HepG2 (cell line): Measurements from ENCODE around the gene RDM1. TPM values are rescaled to one million over a fixed set of nuclear protein-coding genes. Genes with fewer than 3 reads are reported as not detected.

Source experiments
- CCAR2 ChIP-seq: fragments of 200-400 bp; formaldehyde crosslinking; optimal IDR thresholded peaks from 2 replicates; pipeline ENCODE3; 2018; ENCODE audit warnings: low read depth, mild to moderate bottlenecking, low read length, moderate library complexity
- CREM ChIP-seq, 2 experiments: sonication (generic) in 1 of 2; formaldehyde crosslinking in 1 of 2; IDR thresholded peaks; 2 replicates each; pipeline versions ENCODE4 v1.4.0 to v1.6.1; 2016 to 2020; ENCODE audit warnings: antibody characterized with exemption in 1 of 2, mild to moderate bottlenecking in 1 of 2, missing genetic modification reagents in 1 of 2
- HNRNPLL ChIP-seq: fragments of 200-400 bp; formaldehyde crosslinking; IDR thresholded peaks from 2 replicates; pipeline ENCODE4 v1.6.1; 2017; ENCODE audit warnings: mild to moderate bottlenecking, low read depth, low read length; ENCODE audit not compliant: poor library complexity, severe bottlenecking
- KDM2A ChIP-seq: sonication (generic); formaldehyde crosslinking; IDR thresholded peaks from 2 replicates; pipeline ENCODE4 v1.4.0; 2020; ENCODE audit warnings: low read depth, missing genetic modification reagents, borderline replicate concordance
- KDM5B ChIP-seq: sonication (generic); formaldehyde crosslinking; IDR thresholded peaks from 2 replicates; pipeline ENCODE4 v1.4.0; 2020; ENCODE audit warnings: missing genetic modification reagents, mild to moderate bottlenecking, borderline replicate concordance
- MAFK ChIP-seq, 2 experiments: IDR thresholded peaks in 1 of 2; conservative IDR thresholded peaks in 1 of 2; 2 replicates each; pipeline ENCODE4 v1.6.1; 2011; ENCODE audit warnings: improper control_type of control experiment in 2 of 2, low read length in 2 of 2
- MED8 ChIP-seq: sonication (generic); formaldehyde crosslinking; IDR thresholded peaks from 2 replicates; pipeline ENCODE4 v1.8.1; 2023; ENCODE audit warnings: mild to moderate bottlenecking, missing genetic modification reagents; ENCODE audit not compliant: insufficient replicate concordance
- RAD21 ChIP-seq: fragments of 450-650 bp; formaldehyde crosslinking; IDR thresholded peaks from 2 replicates; pipeline ENCODE4 v1.5.0; 2020; ENCODE audit warnings: mild to moderate bottlenecking
- SP2 ChIP-seq: sonication (generic); formaldehyde crosslinking; IDR thresholded peaks from 2 replicates; pipeline ENCODE4 v1.5.1; 2020; ENCODE audit warnings: mild to moderate bottlenecking, missing genetic modification reagents
- STAG1 ChIP-seq: sonication (generic); formaldehyde crosslinking; IDR thresholded peaks from 2 replicates; pipeline ENCODE4 v1.4.0; 2020; ENCODE audit warnings: missing genetic modification reagents
- ZFP62 ChIP-seq: sonication (generic); formaldehyde crosslinking; IDR thresholded peaks from 2 replicates; pipeline ENCODE4 v1.4.0; 2020; ENCODE audit warnings: missing genetic modification reagents
- ZKSCAN8 ChIP-seq: IDR thresholded peaks from 2 replicates; pipeline ENCODE4 v1.6.1; 2016; ENCODE audit warnings: borderline replicate concordance, missing genetic modification reagents, missing compliant biosample characterization
- ZNF205 ChIP-seq: IDR thresholded peaks from 2 replicates; pipeline ENCODE4 v1.6.1; 2018; ENCODE audit warnings: missing biosample characterization, missing genetic modification reagents
- ZNF672 ChIP-seq: sonication (generic); formaldehyde crosslinking; IDR thresholded peaks from 2 replicates; pipeline ENCODE4 v1.8.1; 2022; ENCODE audit warnings: missing genetic modification reagents
- ZNF709 ChIP-seq: sonication (generic); formaldehyde crosslinking; IDR thresholded peaks from 2 replicates; pipeline ENCODE4 v1.5.0; 2020; ENCODE audit warnings: mild to moderate bottlenecking, missing genetic modification reagents
- ZNF839 ChIP-seq: sonication (generic); formaldehyde crosslinking; IDR thresholded peaks from 2 replicates; pipeline ENCODE4 v1.4.0; 2020; ENCODE audit warnings: missing genetic modification reagents, mild to moderate bottlenecking, borderline replicate concordance
- polyA plus RNA-seq, 8 experiments: library from polyadenylated mRNA; depleted of rRNA in 3 of 8; stranded (reverse) in 7 of 8; unstranded in 1 of 8; fragments of >200 nt; fragmentation: Illumina TruSeq in 4 of 8; extraction: Trizol in 4 of 8; gene quantifications; 2 replicates each; pipeline versions ENCODE4 v1.2.1 to v1.2.3, GENCODE V29; 2011 to 2016; ENCODE audit warnings: low read depth in 4 of 8, missing spikeins in 1 of 8, mixed read lengths in 1 of 8; ENCODE audit not compliant: insufficient read depth in 1 of 8
- total RNA-seq, 5 experiments: library from RNA; depleted of rRNA; stranded (reverse); fragments of >200 nt; fragmentation: Illumina TruSeq; extraction: Trizol; gene quantifications; 2 replicates each; pipeline ENCODE4 v1.2.3, GENCODE V29; 2016; ENCODE audit warnings: low read depth in 1 of 5
- TF ChIP-seq, protein P1 (sequence below): sonication (generic); formaldehyde crosslinking; IDR thresholded peaks from 2 replicates; pipeline ENCODE4 v1.8.0; 2022; ENCODE audit warnings: mild to moderate bottlenecking, missing genetic modification reagents
- TF ChIP-seq, protein P2 (sequence below): IDR thresholded peaks from 2 replicates; pipeline ENCODE4 v1.6.1; 2012; ENCODE audit warnings: low read depth, low read length, improper control_type of control experiment
- TF ChIP-seq, protein P3 (sequence below): sonication (generic); formaldehyde crosslinking; IDR thresholded peaks from 2 replicates; pipeline ENCODE4 v1.5.0; 2020; ENCODE audit warnings: mild to moderate bottlenecking, missing genetic modification reagents, moderate library complexity
- TF ChIP-seq, protein P4 (sequence below): IDR thresholded peaks from 2 replicates; pipeline ENCODE4 v1.6.1; 2016; ENCODE audit warnings: missing compliant biosample characterization, missing genetic modification reagents, borderline replicate concordance

The RDM1 gene
- total and polyA plus RNA-seq, 2 of the 13 experiments (the other 11 are each of a cell fraction or from before 2014, with no cell fraction given), result 0.28 to 0.40 TPM

DNA sequence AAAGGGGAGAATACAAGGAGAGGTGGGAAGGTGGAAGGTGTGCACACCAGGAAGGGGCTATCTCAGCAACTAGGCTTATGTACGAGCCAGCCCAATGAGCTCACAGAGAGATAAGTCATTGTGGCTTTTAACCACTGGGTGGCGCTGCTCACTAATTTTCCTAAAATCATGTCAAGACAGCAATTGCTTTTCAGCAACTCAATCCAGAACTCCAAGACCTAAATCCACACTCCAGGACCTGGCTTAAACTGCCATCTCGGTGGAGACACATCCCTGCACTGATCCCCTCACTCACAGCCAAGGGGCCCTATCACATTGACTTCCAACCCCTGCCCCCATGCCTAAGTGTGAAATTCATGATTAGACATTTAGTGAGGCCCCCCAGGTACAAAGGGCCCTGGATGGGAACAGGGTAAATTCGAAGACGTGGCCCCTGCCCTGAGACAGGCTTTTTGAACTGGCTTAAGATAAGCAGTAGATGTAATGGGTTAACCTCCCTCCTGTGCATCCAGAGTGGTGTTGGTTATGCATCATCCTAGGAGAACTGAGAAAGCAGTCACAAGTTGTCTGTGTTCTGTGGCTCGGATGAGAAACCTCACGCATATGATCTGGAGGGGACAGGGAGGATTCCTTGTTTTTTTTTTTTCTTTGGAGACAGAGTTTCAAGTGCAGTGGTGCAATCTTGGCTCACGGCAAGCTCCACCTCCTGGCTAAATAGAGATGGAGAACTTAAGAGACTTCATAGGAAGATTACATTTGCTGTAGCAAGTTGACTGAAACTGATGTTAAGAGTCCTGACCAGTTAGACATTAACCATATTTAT lies 39.2 kb upstream of the RDM1 start (continued):
- TF ChIP-seq ZNF205 (CRISPR knock-in tag), result 0 out of 2 replicates have a peak, but pooled peaks have one; percentile 39
- TF ChIP-seq KDM2A (CRISPR knock-in tag), result peak; percentile 41; the same call in 1 of the 2 replicates
- 0 out of 4 replicates have a peak, but pooled peaks of 1 of the 2 experiments have one; percentile 9 for TF ChIP-seq MAFK (conservative IDR thresholded peaks at IDR 0.05 in 1 of 2, IDR thresholded peaks at IDR 0.05 in 1 of 2; ENCODE audit: low read length in 2 of 2)
- no peak for TF ChIP-seq ZFP62 (CRISPR knock-in tag)
- TF ChIP-seq STAG1 (CRISPR knock-in tag), result peak; percentile 97
- TF ChIP-seq, protein P1, sequence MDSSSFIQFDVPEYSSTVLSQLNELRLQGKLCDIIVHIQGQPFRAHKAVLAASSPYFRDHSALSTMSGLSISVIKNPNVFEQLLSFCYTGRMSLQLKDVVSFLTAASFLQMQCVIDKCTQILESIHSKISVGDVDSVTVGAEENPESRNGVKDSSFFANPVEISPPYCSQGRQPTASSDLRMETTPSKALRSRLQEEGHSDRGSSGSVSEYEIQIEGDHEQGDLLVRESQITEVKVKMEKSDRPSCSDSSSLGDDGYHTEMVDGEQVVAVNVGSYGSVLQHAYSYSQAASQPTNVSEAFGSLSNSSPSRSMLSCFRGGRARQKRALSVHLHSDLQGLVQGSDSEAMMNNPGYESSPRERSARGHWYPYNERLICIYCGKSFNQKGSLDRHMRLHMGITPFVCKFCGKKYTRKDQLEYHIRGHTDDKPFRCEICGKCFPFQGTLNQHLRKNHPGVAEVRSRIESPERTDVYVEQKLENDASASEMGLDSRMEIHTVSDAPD (CRISPR knock-in tag), result no peak
- no peak for TF ChIP-seq MED8
- no peak for TF ChIP-seq ZNF672 (CRISPR knock-in tag)
- TF ChIP-seq, protein P2, sequence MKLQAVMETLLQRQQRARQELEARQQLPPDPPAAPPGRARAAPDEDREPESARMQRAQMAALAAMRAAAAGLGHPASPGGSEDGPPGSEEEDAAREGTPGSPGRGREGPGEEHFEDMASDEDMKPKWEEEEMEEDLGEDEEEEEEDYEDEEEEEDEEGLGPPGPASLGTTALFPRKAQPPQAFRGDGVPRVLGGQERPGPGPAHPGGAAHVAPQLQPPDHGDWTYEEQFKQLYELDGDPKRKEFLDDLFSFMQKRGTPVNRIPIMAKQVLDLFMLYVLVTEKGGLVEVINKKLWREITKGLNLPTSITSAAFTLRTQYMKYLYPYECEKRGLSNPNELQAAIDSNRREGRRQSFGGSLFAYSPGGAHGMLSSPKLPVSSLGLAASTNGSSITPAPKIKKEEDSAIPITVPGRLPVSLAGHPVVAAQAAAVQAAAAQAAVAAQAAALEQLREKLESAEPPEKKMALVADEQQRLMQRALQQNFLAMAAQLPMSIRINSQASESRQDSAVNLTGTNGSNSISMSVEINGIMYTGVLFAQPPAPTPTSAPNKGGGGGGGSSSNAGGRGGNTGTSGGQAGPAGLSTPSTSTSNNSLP, result 0 out of 2 replicates have a peak, but pooled peaks have one; percentile 9
- no peak for TF ChIP-seq ZKSCAN8 (CRISPR knock-in tag)
- TF ChIP-seq ZNF839 (CRISPR knock-in tag), result no peak
- TF ChIP-seq, protein P3, sequence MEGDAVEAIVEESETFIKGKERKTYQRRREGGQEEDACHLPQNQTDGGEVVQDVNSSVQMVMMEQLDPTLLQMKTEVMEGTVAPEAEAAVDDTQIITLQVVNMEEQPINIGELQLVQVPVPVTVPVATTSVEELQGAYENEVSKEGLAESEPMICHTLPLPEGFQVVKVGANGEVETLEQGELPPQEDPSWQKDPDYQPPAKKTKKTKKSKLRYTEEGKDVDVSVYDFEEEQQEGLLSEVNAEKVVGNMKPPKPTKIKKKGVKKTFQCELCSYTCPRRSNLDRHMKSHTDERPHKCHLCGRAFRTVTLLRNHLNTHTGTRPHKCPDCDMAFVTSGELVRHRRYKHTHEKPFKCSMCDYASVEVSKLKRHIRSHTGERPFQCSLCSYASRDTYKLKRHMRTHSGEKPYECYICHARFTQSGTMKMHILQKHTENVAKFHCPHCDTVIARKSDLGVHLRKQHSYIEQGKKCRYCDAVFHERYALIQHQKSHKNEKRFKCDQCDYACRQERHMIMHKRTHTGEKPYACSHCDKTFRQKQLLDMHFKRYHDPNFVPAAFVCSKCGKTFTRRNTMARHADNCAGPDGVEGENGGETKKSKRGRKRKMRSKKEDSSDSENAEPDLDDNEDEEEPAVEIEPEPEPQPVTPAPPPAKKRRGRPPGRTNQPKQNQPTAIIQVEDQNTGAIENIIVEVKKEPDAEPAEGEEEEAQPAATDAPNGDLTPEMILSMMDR (CRISPR knock-in tag), result peak; percentile 94
- no peak for TF ChIP-seq CREM (IDR thresholded peaks at IDR 0.05)
- TF ChIP-seq CREM (CRISPR knock-in tag; IDR thresholded peaks at IDR 0.05), result no peak
- TF ChIP-seq, protein P4, sequence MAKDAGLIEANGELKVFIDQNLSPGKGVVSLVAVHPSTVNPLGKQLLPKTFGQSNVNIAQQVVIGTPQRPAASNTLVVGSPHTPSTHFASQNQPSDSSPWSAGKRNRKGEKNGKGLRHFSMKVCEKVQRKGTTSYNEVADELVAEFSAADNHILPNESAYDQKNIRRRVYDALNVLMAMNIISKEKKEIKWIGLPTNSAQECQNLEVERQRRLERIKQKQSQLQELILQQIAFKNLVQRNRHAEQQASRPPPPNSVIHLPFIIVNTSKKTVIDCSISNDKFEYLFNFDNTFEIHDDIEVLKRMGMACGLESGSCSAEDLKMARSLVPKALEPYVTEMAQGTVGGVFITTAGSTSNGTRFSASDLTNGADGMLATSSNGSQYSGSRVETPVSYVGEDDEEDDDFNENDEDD (CRISPR knock-in tag), result no peak
- 0 out of 2 replicates have a peak, but pooled peaks have one; percentile 32 for TF ChIP-seq KDM5B (CRISPR knock-in tag)
- peak; percentile 92 for TF ChIP-seq RAD21
- no peak for TF ChIP-seq SP2 (CRISPR knock-in tag)
- TF ChIP-seq HNRNPLL, result no peak
- no peak for TF ChIP-seq ZNF709 (CRISPR knock-in tag)
- no peak for TF ChIP-seq CCAR2
